ENCODE results near the gene SERPING1.

Gene SERPING1

GRCh38 chr11:57566905-57567514 is 30.5 kb upstream of the SERPING1 start:
- H3K4me3 ChIP-seq = peak overlapping the region; percentile 72 to 83
- TF ChIP-seq, protein P1, sequence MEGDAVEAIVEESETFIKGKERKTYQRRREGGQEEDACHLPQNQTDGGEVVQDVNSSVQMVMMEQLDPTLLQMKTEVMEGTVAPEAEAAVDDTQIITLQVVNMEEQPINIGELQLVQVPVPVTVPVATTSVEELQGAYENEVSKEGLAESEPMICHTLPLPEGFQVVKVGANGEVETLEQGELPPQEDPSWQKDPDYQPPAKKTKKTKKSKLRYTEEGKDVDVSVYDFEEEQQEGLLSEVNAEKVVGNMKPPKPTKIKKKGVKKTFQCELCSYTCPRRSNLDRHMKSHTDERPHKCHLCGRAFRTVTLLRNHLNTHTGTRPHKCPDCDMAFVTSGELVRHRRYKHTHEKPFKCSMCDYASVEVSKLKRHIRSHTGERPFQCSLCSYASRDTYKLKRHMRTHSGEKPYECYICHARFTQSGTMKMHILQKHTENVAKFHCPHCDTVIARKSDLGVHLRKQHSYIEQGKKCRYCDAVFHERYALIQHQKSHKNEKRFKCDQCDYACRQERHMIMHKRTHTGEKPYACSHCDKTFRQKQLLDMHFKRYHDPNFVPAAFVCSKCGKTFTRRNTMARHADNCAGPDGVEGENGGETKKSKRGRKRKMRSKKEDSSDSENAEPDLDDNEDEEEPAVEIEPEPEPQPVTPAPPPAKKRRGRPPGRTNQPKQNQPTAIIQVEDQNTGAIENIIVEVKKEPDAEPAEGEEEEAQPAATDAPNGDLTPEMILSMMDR (IDR thresholded peaks at IDR 0.05) = no peak
- no peak for DNase-seq
- no peaks in the 10 kb centered on the region for H3K36me3 ChIP-seq
- intact Hi-C loops (cut with DNase I; ENCODE audit: low total_unique reads) = loop anchor here (2.0 kb wide), 1 partner anchor 32 kb away; no protein-coding TSS in a partner anchor
- H3K9me3 ChIP-seq = no peaks in the 10 kb centered on the region
- H3K27me3 ChIP-seq = no peaks in the 10 kb centered on the region
- H3K27ac ChIP-seq = peak overlapping the region; percentile 67 to 79
- H3K4me1 ChIP-seq = peaks cover 0 to 23% (median 12%) of the 10 kb centered on the region in 4 donors

DNA sequence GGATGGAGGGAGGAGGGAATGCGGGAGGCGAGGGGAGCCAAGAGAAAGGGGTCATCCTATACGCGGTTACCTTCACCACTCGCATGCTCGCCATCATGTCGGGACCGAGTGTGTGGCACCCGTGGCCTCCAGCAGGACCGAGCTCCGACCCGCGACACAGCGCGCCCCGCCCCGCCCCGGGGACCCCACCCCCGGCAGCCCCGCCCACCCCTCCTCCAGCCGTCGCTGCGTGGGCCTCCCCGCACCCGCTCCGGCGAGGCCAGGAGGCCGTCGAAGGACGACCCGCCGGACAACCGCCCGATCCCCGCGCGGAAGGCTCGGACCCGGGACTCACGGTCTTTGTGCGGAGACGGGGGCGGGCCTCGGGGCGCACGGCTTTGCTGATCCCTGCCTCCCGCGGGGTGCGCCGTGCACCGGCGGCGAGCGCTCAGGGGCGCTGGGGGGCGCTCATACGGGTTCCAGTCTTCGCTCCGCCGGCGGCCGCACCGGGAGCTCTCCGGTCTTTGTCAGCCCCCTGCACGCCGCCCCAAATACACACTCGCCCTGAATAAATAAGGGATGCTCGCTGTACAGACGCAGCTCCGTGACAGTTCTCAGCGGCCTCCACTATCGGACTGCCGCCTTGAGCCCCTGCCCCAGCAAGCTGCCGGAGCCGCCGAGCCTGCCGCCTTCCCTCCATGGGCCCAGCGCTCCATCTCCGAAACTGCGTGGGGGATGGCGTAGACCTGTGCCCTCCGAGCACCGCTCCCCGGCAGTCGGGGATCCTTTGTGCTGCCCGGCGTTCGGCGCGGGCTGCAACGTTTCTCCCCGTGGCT is 29.8 kb upstream of the SERPING1 start, which contains the start of gene UBE2L6:
Gene UBE2L6 (minus strand): TSS at position 158 of the 815 bp plus-strand sequence. CDS start 61 bp downstream, at position 97.
- Histone ChIP-seq H3K27ac (peak within 1 kb of the TSS; percentile 67 to 79), H3K9me3 (no peaks in the 10 kb centered on the region), H3K27me3 (no peaks in the 10 kb centered on the region), H3K4me3 (peak within 1 kb of the TSS; percentile 72 to 83), H3K36me3 (no peaks in the 10 kb centered on the region), H3K4me1 (peaks cover 0 to 20% (median 11%) of the 10 kb centered on the region in 4 donors)
- DNase-seq = peak; percentile 33 to 71
- intact Hi-C loops (cut with DNase I; ENCODE audit: low total_unique reads) = loop anchor here (2.0 kb wide), 2 partner anchors 31 to 73 kb away; no protein-coding TSS in a partner anchor
- TF ChIP-seq, protein P1 (IDR thresholded peaks at IDR 0.05) = peak in 1 of 2 experiments; percentile 91

GRCh38 chr11:57568330-57568766 is 29.1 kb upstream of the SERPING1 start:
- H3K27me3 ChIP-seq = no peaks in the 10 kb centered on the region
- H3K9me3 ChIP-seq = no peaks in the 10 kb centered on the region
- H3K27ac ChIP-seq = peak overlapping the region; percentile 67 to 79
- TF ChIP-seq, protein P1 (IDR thresholded peaks at IDR 0.05) = peak in 1 of 2 experiments; percentile 91
- H3K4me3 ChIP-seq = peak overlapping the region; percentile 72 to 83
- intact Hi-C loops (cut with DNase I; ENCODE audit: low total_unique reads) = loop anchor here (2.0 kb wide), 1 partner anchor 72 kb away; no protein-coding TSS in a partner anchor
- H3K4me1 ChIP-seq = peaks cover 0 to 20% (median 11%) of the 10 kb centered on the region in 4 donors
- H3K36me3 ChIP-seq = no peaks in the 10 kb centered on the region
- peak; percentile 76 to 89 for DNase-seq

DNA sequence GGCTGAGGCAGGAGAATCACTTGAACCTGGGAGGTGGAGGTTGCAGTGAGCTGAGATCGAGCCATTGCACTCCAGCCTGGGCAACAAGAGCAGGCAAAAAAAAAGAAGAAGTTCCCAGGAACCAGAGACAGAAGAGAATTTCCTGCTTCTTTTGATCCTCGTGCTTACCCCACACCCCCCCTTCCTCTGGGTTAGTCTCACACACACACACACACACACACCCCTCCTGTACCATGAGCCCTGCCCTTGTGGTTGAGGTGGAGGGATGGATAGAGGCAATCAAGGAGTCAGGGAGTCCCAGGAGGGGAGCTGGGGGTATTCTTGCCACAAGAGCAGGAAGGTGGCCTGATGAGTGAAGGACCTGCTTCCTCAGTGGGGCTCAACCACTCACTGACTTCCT is 25.9 kb upstream of the SERPING1 start:
- H3K36me3 ChIP-seq = no peaks in the 10 kb centered on the region
- H3K27me3 ChIP-seq = no peaks in the 10 kb centered on the region
- H3K9me3 ChIP-seq = no peaks in the 10 kb centered on the region
- H3K4me3 ChIP-seq = no peak overlapping the region
- intact Hi-C loops (cut with DNase I; ENCODE audit: low total_unique reads) = no loop called here
- peak in 1 of 2 donors; percentile 26 for DNase-seq
- no peak overlapping the region for H3K27ac ChIP-seq
- H3K4me1 ChIP-seq = peaks cover 0 to 12% (median 7%) of the 10 kb centered on the region in 4 donors
- TF ChIP-seq, protein P1 (IDR thresholded peaks at IDR 0.05) = no peak

- Histone ChIP-seq H3K9me3 (no peaks in the 10 kb centered on the region), H3K36me3 (no peaks in the 10 kb centered on the region), H3K4me3 (no peak overlapping the region), H3K27me3 (no peaks in the 10 kb centered on the region), H3K4me1 (no peaks in the 10 kb centered on the region), H3K27ac (no peak overlapping the region)
- DNase-seq = no peak
- intact Hi-C loops (cut with DNase I; ENCODE audit: low total_unique reads) = no loop called here
- TF ChIP-seq, protein P1 (IDR thresholded peaks at IDR 0.05) = no peak
Observed at GRCh38 chr11:57574061-57574460, 23.4 kb upstream of the SERPING1 start.

All from tibial artery (tissue), 4 donors.